Measurements from ENCODE around the gene DOC2B. TPM values are rescaled to one million over a fixed set of nuclear protein-coding genes. Genes with fewer than 3 reads are reported as not detected.
A peak's percentile ranks its signal among the peaks of the same experiment; 100 is the strongest.

DOC2B gene
- total and polyA plus RNA-seq, 7 donors: 0.46 to 12.5 (median 4.9) TPM

GRCh38 chr17:158379-158778 lies 23.1 kb downstream of the DOC2B start:
- no peaks in the 10 kb centered on the region for H3K4me1 ChIP-seq
- H3K27ac ChIP-seq: no peak overlapping the region
- TF ChIP-seq POLR2A (IDR thresholded peaks at IDR 0.05): no peak
- TF ChIP-seq POLR2AphosphoS5 (IDR thresholded peaks at IDR 0.05): no peak
- DNase-seq: no peak
- H3K4me3 ChIP-seq: no peak overlapping the region
- H3K36me3 ChIP-seq: no peaks in the 10 kb centered on the region
- no peaks in the 10 kb centered on the region for H3K27me3 ChIP-seq
- intact Hi-C loops (cut with DNase I): no loop called here
- WGBS, 2 donors: 92 to 94% methylated on average over 7 of the region's 7 CpGs
- no peaks in the 10 kb centered on the region for H3K9me3 ChIP-seq

GRCh38 chr17:157901-158300 lies 23.5 kb downstream of the DOC2B start:
- intact Hi-C loops (cut with DNase I): no loop called here
- H3K27ac ChIP-seq: no peak overlapping the region
- H3K4me1 ChIP-seq: no peaks in the 10 kb centered on the region
- H3K4me3 ChIP-seq: no peak overlapping the region
- 90 to 91% methylated on average over 4 of the region's 4 CpGs for WGBS, 2 donors
- TF ChIP-seq POLR2A (IDR thresholded peaks at IDR 0.05) (no peak), POLR2AphosphoS5 (IDR thresholded peaks at IDR 0.05) (no peak), CTCF (IDR thresholded peaks at IDR 0.05) (no peak), EP300 (IDR thresholded peaks at IDR 0.05) (no peak)
- H3K36me3 ChIP-seq: no peaks in the 10 kb centered on the region
- no peaks in the 10 kb centered on the region for H3K9me3 ChIP-seq
- H3K27me3 ChIP-seq: no peaks in the 10 kb centered on the region
- DNase-seq: no peak

GRCh38 chr17:156946-157345 lies 24.5 kb downstream of the DOC2B start:
- no peak overlapping the region for H3K4me3 ChIP-seq
- no peaks in the 10 kb centered on the region for H3K9me3 ChIP-seq
- no peaks in the 10 kb centered on the region for H3K4me1 ChIP-seq
- H3K27ac ChIP-seq: no peak overlapping the region
- intact Hi-C loops (cut with DNase I): no loop called here
- no peaks in the 10 kb centered on the region for H3K36me3 ChIP-seq
- no peak for TF ChIP-seq CTCF (IDR thresholded peaks at IDR 0.05)
- TF ChIP-seq EP300 (IDR thresholded peaks at IDR 0.05): no peak
- no peak for TF ChIP-seq POLR2AphosphoS5 (IDR thresholded peaks at IDR 0.05)
- no peak for TF ChIP-seq POLR2A (IDR thresholded peaks at IDR 0.05)
- H3K27me3 ChIP-seq: no peaks in the 10 kb centered on the region
- WGBS, 2 donors: 90 to 93% methylated on average over 19 of the region's 19 CpGs
- DNase-seq: no peak

GRCh38 chr17:156094-156621 lies 25.3 kb downstream of the DOC2B start:
- H3K27ac ChIP-seq: no peak overlapping the region
- H3K4me3 ChIP-seq: no peak overlapping the region
- no peaks in the 10 kb centered on the region for H3K4me1 ChIP-seq
- TF ChIP-seq EP300 (IDR thresholded peaks at IDR 0.05) (no peak), CTCF (IDR thresholded peaks at IDR 0.05) (no peak), POLR2AphosphoS5 (IDR thresholded peaks at IDR 0.05) (no peak), POLR2A (IDR thresholded peaks at IDR 0.05) (no peak)
- DNase-seq: no peak
- WGBS, 2 donors: 95% methylated on average over 28 of the region's 28 CpGs
- H3K27me3 ChIP-seq: no peaks in the 10 kb centered on the region
- H3K9me3 ChIP-seq: no peaks in the 10 kb centered on the region
- H3K36me3 ChIP-seq: no peaks in the 10 kb centered on the region
- intact Hi-C loops (cut with DNase I): no loop called here

GRCh38 chr17:155576-155975 lies 25.9 kb downstream of the DOC2B start:
- peak; percentile 36 for DNase-seq
- Histone ChIP-seq H3K27me3 (no peaks in the 10 kb centered on the region), H3K9me3 (no peaks in the 10 kb centered on the region), H3K4me1 (no peaks in the 10 kb centered on the region), H3K36me3 (no peaks in the 10 kb centered on the region), H3K4me3 (no peak overlapping the region), H3K27ac (no peak overlapping the region)
- intact Hi-C loops (cut with DNase I): no loop called here
- 85 to 88% methylated on average over 7 of the region's 7 CpGs for WGBS, 2 donors
- TF ChIP-seq POLR2A (IDR thresholded peaks at IDR 0.05) (no peak), CTCF (IDR thresholded peaks at IDR 0.05) (no peak), POLR2AphosphoS5 (IDR thresholded peaks at IDR 0.05) (no peak)

Data from sigmoid colon (tissue), 7 donors.